GM18907 (cell line): ENCODE data around the gene IGF2BP2.
"Not testable (repeated sequence)": the region's sequence is repeated elsewhere in the genome, so short reads cannot be mapped to it uniquely, and the experiment has no call there.

ENCODE experiments used
- ATAC-seq: cut with Tn5 transposase; IDR thresholded peaks from one replicate; pipeline ENCODE4 v1.9.1; 2021; ENCODE audit warnings: mild to moderate bottlenecking, moderate library complexity; ENCODE audit not compliant: unreplicated experiment

The IGF2BP2 gene

DNA sequence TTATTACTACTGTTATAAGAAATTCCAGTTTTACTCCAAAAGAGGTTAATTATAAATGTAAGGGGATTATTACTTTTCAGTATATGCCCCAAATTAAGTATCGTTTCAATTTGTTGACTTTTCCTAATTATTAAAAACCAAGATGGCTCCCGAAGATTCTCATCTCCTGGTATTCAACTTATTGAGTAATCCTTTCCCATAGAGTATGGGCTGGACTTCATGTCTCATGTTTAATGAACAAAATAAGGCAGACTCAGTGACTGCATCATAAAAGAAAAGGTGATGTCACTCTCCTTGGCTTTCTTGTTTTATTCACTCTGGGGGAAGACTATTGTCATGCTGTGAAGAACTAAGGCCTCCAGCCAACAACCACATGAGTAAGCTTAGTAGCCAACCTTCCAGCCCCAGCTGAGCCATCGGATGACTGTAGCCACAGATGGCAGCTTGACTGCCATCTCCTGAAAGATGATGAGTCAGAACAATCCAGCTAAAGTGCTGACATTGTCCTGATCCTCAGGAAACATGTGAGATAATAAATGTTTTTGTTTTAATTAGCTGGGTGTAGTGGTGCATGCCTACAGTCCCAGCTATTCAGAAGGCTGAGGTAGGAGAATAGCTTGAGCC is 17.3 kb downstream of the IGF2BP2 start:
- ATAC-seq = no peak

DNA sequence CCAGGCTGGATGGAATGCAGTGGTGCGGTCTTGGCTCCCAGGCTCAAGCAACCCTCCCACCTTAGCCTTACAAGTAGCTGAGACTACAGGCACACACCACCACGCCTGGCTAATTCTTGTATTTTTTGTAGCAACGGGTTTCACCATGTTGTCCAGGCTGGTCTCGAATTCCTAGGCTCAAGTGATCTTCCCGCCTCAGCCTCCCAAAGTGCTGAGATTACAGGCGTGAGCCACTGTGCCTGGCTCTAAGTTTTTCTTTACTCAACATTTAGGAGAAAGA is 26.1 kb downstream of the IGF2BP2 start:
- not testable (repeated sequence) for ATAC-seq

DNA sequence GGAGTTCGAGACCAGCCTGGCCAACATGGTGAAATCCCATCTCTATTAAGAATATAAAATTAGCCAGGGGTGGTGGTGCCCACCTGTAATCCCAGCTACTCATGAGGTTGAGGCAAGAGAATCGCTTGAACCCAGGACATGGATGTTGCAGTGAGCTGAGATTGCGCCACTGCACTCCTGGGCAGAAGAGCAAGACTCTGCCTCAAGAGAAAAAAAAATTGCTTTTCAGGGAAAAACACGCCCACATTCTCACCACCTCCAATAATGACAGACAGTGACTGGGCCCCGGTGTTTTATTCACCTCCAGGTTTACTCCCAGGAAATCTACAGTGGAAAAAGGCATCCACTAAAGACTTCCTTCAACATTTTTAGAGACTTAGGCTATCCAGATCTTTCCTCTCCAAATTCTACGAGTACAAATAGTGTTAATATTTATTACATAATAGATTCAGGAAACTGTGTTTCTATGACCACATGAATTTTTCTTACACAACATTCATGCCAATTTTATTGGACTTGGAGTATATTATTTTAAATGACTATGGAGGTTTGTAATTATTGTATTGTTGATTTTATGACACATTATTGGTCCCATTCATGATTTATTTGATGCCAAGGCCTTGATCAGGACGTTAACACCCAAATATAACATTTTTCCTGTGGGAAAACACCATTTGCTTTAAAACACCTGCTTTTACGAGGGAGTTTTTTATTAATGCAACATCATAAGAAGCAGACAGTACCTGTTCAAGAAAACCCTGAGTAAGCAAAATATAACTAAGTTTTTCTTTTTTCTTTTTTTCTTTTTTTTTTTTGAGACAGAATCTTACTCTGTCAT is 26.6 kb downstream of the IGF2BP2 start:
- no peak for ATAC-seq

GRCh38 chr3:185797108-185797881 is 27.5 kb downstream of the IGF2BP2 start:
- no peak for ATAC-seq

DNA sequence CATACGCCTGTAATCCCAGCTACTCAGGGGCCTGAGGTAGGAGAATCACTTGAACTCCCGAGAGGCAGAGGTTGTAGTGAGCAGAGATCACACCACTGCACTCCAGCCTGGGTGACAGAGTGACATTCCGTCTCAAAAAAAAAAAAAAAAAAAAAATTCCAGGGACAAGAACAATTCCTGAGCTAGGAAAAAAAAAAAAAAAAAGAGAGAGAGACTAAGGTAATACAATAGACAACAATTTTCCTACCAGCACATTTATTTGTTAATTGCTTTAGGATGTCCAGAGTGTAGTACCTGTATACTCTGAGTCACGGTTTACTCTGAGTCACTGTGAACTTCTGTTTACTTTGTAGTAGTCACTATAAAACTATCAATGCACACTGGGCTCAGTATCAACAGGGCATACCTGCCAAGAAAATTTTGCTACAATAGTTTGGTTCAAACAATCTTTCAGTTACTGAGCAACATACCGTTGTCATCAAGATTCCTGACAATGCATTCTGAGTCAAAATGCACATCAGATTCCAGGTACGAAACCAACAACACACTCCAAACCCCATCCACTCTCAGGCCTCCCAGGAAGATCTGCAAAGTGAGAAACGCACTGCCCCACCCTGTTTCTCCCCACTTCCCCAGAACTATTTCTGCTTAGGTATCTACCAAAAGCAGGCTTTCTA is 28.3 kb downstream of the IGF2BP2 start:
- no peak for ATAC-seq

GRCh38 chr3:185793381-185793780 is 31.5 kb downstream of the IGF2BP2 start:
- ATAC-seq = no peak

- ATAC-seq = no peak
These were observed 31.9 kb downstream of the IGF2BP2 start for GRCh38 chr3:185792955-185793354.

GRCh38 chr3:185789891-185790830 is 34.7 kb downstream of the IGF2BP2 start:
- ATAC-seq = no peak

DNA sequence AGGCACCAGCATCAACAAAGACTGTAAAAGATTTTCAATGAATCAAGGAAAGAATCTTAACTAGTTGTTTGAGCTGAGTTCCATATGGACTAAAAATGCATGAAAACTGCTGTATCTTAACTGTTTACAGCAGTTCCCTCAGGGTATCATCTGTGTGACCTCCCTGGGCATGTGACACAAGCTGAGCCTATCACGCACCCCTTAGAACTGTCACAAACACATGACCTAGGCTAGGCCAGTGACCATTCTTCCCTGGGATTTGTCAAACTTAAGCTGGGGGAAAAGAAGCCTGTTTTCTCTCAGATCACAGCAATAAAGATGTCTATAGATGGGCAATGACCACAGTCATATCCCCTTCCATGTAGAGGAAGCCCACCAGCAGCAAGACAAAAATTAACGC is 35.7 kb downstream of the IGF2BP2 start:
- ATAC-seq = no peak

- ATAC-seq = no peak
These were observed 36.5 kb downstream of the IGF2BP2 start for GRCh38 chr3:185788292-185788691.

DNA sequence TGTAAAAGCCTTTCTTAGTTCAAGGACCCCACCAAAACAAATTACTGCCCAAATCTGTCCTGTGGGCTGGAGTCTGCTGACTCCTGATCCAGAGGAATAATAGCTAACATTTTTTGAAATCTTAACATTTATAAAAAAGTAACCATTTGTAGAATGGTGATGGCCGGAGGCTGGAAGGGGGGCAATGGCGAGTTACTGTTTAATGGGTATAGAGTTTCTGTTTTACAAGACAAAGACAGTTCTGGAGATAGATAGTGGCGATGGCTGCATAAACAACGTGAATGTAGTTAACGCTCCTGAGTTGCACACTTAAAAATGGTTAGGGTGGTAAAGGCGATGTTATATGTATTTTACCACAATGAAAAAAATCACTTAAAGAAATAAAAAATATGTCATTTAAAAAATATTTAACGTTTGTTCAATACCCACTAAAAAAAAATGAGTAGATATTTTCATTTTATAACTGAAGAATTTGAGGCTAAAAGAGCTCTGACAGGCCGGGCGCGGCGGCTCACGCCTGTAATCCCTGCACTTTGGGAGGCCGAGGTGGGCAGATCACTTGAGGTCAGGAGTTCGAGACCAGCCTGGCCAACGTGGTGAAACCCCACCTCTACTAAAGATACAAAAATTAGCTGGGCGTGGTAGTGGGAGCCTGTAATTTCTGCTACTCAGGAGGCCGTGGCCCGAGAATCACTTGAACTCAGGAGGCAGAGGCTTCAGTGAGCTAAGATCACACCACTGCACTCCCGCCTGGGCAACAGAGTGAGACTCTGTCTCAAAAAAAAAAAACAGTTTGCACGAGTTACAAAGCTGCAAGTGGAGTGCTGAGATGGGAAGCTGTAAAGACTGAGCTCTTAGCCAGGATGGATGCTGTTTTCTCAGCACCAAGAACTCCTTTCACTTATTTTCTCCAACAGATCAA is 37.6 kb downstream of the IGF2BP2 start:
- ATAC-seq = no peak

DNA sequence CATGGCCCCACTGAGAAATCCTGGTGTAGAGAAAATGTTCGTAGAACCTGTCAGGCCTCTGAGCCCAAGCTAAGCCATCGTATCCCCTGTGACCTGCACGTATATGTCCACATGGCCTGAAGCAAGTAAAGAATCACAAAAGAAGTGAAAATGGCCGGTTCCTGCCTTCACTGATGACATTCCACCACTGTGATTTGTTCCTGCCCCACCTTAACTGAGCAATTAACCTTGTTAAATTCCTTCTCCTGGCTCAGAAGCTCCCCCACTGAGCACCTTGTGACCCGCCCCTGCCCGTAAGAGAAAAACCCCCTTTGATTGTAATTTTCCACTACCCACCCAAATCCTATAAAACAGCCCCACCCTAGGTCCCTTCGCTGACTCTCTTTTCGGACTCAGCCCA is 38.6 kb downstream of the IGF2BP2 start:
- ATAC-seq = not testable (repeated sequence)

- no peak for ATAC-seq
These were observed 40.5 kb downstream of the IGF2BP2 start for GRCh38 chr3:185784317-185784716.

DNA sequence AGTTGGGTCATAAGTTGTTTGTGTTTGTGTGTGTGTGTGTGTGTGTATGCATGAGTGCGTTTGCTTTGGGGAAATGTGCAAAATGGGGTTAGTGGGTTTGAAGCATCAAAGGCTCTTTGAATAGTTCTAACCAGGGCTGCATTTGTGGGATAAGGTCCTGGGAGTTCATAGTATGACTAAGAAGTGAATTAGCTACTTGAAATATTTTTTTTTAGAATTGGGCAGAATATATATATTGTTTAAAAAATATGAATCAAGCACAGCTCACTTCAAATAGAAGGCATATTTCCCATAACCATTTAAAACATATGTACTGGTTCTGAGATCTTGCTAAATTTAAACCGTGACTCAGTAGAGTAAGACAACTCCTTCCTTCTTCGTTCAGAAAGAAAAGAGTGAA is 43.1 kb downstream of the IGF2BP2 start:
- ATAC-seq = no peak

DNA sequence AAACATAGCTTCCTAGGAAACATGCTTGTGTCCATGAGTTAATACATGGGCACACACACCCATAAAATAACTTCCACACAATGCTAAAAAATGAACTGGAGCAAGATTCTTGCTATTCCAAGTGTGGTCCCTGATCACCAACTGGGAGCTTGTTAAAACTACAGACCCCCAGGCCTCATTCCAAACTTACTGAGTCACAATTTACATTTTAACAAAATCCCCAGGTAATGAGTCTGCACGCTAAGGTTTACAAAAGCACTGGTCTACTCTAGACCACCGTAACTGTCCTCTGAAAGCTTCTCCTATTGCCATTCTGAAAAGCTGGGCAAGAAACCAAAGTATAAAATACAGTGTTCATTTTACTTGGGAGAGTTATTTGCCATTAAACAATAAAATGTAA is 45.4 kb downstream of the IGF2BP2 start:
- ATAC-seq = no peak

GRCh38 chr3:185778821-185779220 is 46.0 kb downstream of the IGF2BP2 start:
- ATAC-seq = no peak

DNA sequence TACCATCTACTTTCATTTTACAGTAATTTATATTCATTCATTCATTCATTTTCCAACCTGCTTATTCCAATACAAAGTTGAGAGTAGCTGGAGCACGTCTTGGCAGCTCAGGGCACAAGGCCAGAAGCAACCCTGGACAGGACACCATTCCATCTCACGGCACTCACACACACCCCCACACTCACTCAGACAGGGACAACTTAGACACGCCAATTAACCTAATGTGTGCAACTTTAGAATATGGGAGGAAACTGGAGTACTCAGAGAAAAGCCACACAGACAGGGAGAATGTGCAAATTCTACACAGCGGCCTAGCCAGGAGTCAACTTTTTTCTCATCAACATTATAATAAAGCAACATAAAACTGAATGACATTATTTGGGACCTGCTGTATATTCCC is 46.7 kb downstream of the IGF2BP2 start:
- no peak for ATAC-seq

- ATAC-seq = no peak
These were observed 54.7 kb downstream of the IGF2BP2 start for GRCh38 chr3:185770109-185770508.

DNA sequence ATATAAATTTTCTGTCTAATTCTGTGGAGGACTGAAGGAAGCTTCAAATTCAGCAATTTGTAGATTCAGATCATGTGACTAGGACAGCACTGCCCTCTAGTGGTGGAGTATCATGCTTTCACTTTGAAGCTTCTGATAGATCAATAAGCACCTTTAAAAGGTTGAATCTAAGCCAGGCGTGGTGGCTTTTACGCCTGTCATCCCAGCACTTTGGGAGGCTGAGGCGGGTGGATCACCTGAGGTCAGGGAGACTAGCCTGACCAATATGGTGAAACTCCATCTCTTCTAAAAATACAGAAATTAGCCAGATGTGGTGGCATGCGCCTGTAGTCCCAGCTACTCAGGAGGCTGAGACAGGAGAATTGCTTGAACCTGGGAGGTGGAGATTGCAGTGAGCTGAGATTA is 56.3 kb downstream of the IGF2BP2 start:
- ATAC-seq = not testable (repeated sequence)
